Endothelial cell of umbilical vein (primary cell): ENCODE data around the gene DCDC1. TPM values are rescaled to one million over a fixed set of nuclear protein-coding genes. Genes with fewer than 3 reads are reported as not detected.

ENCODE experiments used
- BruUV-seq: library from RNA; stranded (reverse); fragments of 400-500 nt; replicated peaks from 2 replicates; lab custom pipeline; 2021; lab: Mats Ljungman, UMichigan
- CTCF ChIA-PET: fragments of 300-600, 350-600 bp; sonication (Branson Sonifier 250); formaldehyde crosslinking; loops from one replicate; lab custom pipeline; 2021; ENCODE audit warnings: antibody characterized with exemption, inconsistent platforms; lab: Charles Lee
- POLR2A ChIA-PET: fragments of 300-600, 350-600 bp; sonication (Branson Sonifier 250); formaldehyde crosslinking; loops from one replicate; lab custom pipeline; 2021; ENCODE audit warnings: antibody characterized with exemption, inconsistent platforms; lab: Charles Lee
- DNase-seq: peaks from one replicate; pipeline ENCODE4 v3.0.0-alpha.2; 2011; ENCODE audit warnings: low read depth, low spot score
- FAIRE-seq: peaks from 2 replicates; lab custom pipeline; 2011; peaks lifted over from hg19 to GRCh38; lab: Jason Lieb, UNC
- H2AFZ ChIP-seq: 2 replicates; pipeline ENCODE4 v1.6.0; 2012; ENCODE audit warnings: low read depth, low read length, control low read depth, inconsistent platforms
- H3K27ac ChIP-seq: 2 replicates; pipeline ENCODE4 v1.5.1; 2011; ENCODE audit warnings: low read depth, mild to moderate bottlenecking, control low read depth, low read length, moderate library complexity; ENCODE audit not compliant: insufficient read depth
- H3K27me3 ChIP-seq, 2 experiments: 2 replicates each; pipeline versions ENCODE4 v1.6.0 to v1.6.1; 2011; ENCODE audit warnings: low read length in 2 of 2, mixed read lengths in 1 of 2; ENCODE audit not compliant: control insufficient read depth in 2 of 2, insufficient read depth in 2 of 2
- H3K36me3 ChIP-seq, 2 experiments: 2 replicates in 1 of 2; 3 replicates in 1 of 2; pipeline ENCODE4 v1.5.1; 2011; ENCODE audit warnings: low read length in 2 of 2, mild to moderate bottlenecking in 1 of 2, moderate library complexity in 1 of 2; ENCODE audit not compliant: control insufficient read depth in 2 of 2, insufficient read depth in 2 of 2; ENCODE audit errors: extremely low read depth in 1 of 2
- H3K4me1 ChIP-seq: 3 replicates; pipeline ENCODE4 v1.5.1; 2011; ENCODE audit warnings: mild to moderate bottlenecking, low read length; ENCODE audit not compliant: control insufficient read depth, insufficient read depth; ENCODE audit errors: extremely low read depth
- H3K4me2 ChIP-seq: 2 replicates; pipeline ENCODE4 v1.6.1; 2011; ENCODE audit warnings: low read length, control low read depth, mixed read lengths; ENCODE audit not compliant: insufficient read depth
- H3K4me3 ChIP-seq, 3 experiments: fragments of 200-600 bp in 1 of 3; sonication (generic), shearing (Covaris generic) in 1 of 3; replicated peaks in 1 of 3; 2 replicates each; pipeline ENCODE4 v1.5.1; 2011 to 2016; ENCODE audit warnings: control low read depth in 3 of 3, low read length in 3 of 3, mild to moderate bottlenecking in 2 of 3, inconsistent platforms in 1 of 3, low read depth in 1 of 3, moderate library complexity in 1 of 3; ENCODE audit not compliant: insufficient read depth in 1 of 3
- H3K79me2 ChIP-seq: 2 replicates; pipeline ENCODE4 v1.6.0; 2012; ENCODE audit warnings: low read length, inconsistent platforms; ENCODE audit not compliant: control insufficient read depth, insufficient read depth
- H3K9ac ChIP-seq: replicated peaks from 2 replicates; pipeline ENCODE3; 2011; ENCODE audit warnings: low read length, control low read depth; ENCODE audit not compliant: insufficient read depth; ENCODE audit errors: extremely low read depth
- H3K9me1 ChIP-seq: replicated peaks from 3 replicates; pipeline ENCODE4 v1.6.0; 2011; ENCODE audit warnings: mild to moderate bottlenecking, low read length; ENCODE audit not compliant: control insufficient read depth, insufficient read depth; ENCODE audit errors: extremely low read depth
- H3K9me3 ChIP-seq: replicated peaks from 2 replicates; pipeline ENCODE4 v1.5.1; 2012; ENCODE audit warnings: low read length, inconsistent platforms; ENCODE audit not compliant: control insufficient read depth, insufficient read depth
- H4K20me1 ChIP-seq: replicated peaks from 2 replicates; pipeline ENCODE3; 2011; ENCODE audit warnings: mild to moderate bottlenecking, low read length; ENCODE audit not compliant: control insufficient read depth, insufficient read depth; ENCODE audit errors: extremely low read depth
- CTCF ChIP-seq, 2 donors: IDR thresholded peaks; 1 replicate in 1 of 2; 2 replicates in 1 of 2; pipeline ENCODE4 v1.5.1; 2011; ENCODE audit warnings: low read length in 2 of 2, mild to moderate bottlenecking in 2 of 2, moderate library complexity in 2 of 2, control low read depth in 1 of 2, inconsistent platforms in 1 of 2, low read depth in 1 of 2; ENCODE audit not compliant: insufficient read depth in 1 of 2; ENCODE audit errors: extremely low read depth in 1 of 2
- EZH2 ChIP-seq: IDR thresholded peaks from 2 replicates; pipeline ENCODE4 v1.6.1; 2012; ENCODE audit warnings: borderline replicate concordance, low read depth, mild to moderate bottlenecking, moderate library complexity, low read length, inconsistent platforms; ENCODE audit not compliant: severe bottlenecking
- FOS ChIP-seq: IDR thresholded peaks from 2 replicates; pipeline ENCODE4 v1.6.1; 2011; ENCODE audit warnings: mild to moderate bottlenecking, low read length, moderate library complexity, borderline replicate concordance; ENCODE audit not compliant: insufficient read depth
- GATA2 ChIP-seq: IDR thresholded peaks from 2 replicates; pipeline ENCODE4 v1.7.0; 2011; ENCODE audit warnings: low read depth, mild to moderate bottlenecking, moderate library complexity, mixed read lengths, low read length; ENCODE audit not compliant: insufficient read length, insufficient read depth
- JUN ChIP-seq: IDR thresholded peaks from 2 replicates; pipeline ENCODE4 v1.6.1; 2011; ENCODE audit warnings: borderline replicate concordance, low read depth; ENCODE audit not compliant: insufficient read length, insufficient read depth
- MAX ChIP-seq: IDR thresholded peaks from 2 replicates; pipeline ENCODE4 v1.6.1; 2011; ENCODE audit not compliant: insufficient read depth, insufficient read length
- MYC ChIP-seq: IDR thresholded peaks from one replicate; pipeline ENCODE4 v1.6.1; 2011; ENCODE audit warnings: mild to moderate bottlenecking, low read depth, low read length
- POLR2A ChIP-seq: IDR thresholded peaks from 2 replicates; pipeline ENCODE4 v1.6.1; 2012; ENCODE audit warnings: low read depth, mild to moderate bottlenecking, control low read depth, low read length
- POLR2AphosphoS5 ChIP-seq: IDR thresholded peaks from 2 replicates; pipeline ENCODE4 v1.6.1; 2012; ENCODE audit warnings: low read depth, mild to moderate bottlenecking, control low read depth, low read length, moderate library complexity; ENCODE audit not compliant: insufficient read depth
- dilution Hi-C: fragments of 300-500 bp; cut with MboI; formaldehyde crosslinking; loops from one replicate; pipeline ENCODE4 v1.15.0; 2019; ENCODE audit warnings: low sequenced_read_pairs; ENCODE audit not compliant: extremely low pct_ligation_motif_present
- intact Hi-C: fragments of 100-400 bp; cut with micrococcal nuclease; formaldehyde crosslinking; loops from one replicate; pipeline ENCODE4 v1.10.0; 2022
- polyA plus RNA-seq, 4 experiments: library from polyadenylated mRNA; depleted of rRNA in 3 of 4; stranded (reverse) in 3 of 4; unstranded in 1 of 4; fragments of >200 nt; gene quantifications; 2 replicates each; pipeline versions ENCODE4 v1.2.1 to v1.2.3, GENCODE V29; 2011 to 2012; ENCODE audit warnings: missing spikeins in 1 of 4
- total RNA-seq: library from RNA; stranded (reverse); gene quantifications from 2 replicates; pipeline ENCODE4 v1.2.3, GENCODE V29; 2021

Gene DCDC1
- total and polyA plus RNA-seq, 2 donors (not counting 3 experiments of a cell fraction or from before 2014, with no cell fraction given), result 0.04 TPM; not detected in 1

GRCh38 chr11:30990625-30991296, 378.8 kb downstream of the DCDC1 start:
- dilution Hi-C loops (no loop called here), intact Hi-C loops (no loop called here)
- CTCF ChIA-PET, result no interaction called here
- Histone ChIP-seq H3K79me2 (no peaks in the 10 kb centered on the region), H3K9me1 (no peaks in the 10 kb centered on the region), H3K4me3 (no peak overlapping the region), H3K27me3 (no peaks in the 10 kb centered on the region), H3K27ac (no peak overlapping the region), H3K9me3 (no peaks in the 10 kb centered on the region), H2AFZ (no peak overlapping the region), H3K9ac (no peak overlapping the region), H3K4me2 (no peak overlapping the region), H4K20me1 (no peaks in the 10 kb centered on the region), H3K4me1 (no peaks in the 10 kb centered on the region), H3K36me3 (no peaks in the 10 kb centered on the region)
- no peak for TF ChIP-seq FOS
- TF ChIP-seq MYC, result no peak
- TF ChIP-seq JUN, result no peak
- TF ChIP-seq POLR2A, result no peak
- TF ChIP-seq MAX, result no peak
- TF ChIP-seq GATA2, result no peak
- no peak for TF ChIP-seq POLR2AphosphoS5
- no peak for TF ChIP-seq EZH2
- TF ChIP-seq CTCF (IDR thresholded peaks at IDR 0.05; ENCODE audit: extremely low read depth in 1 of 2, insufficient read depth in 1 of 2, low read depth in 1 of 2, low read length in 2 of 2), result no peak
- FAIRE-seq (no peak), DNase-seq (no peak)
- no TSS peak for BruUV-seq
- POLR2A ChIA-PET, result no interaction called here
